Heart left ventricle (tissue), 16 donors: ENCODE measurements around the gene FBXL17. TPM values are rescaled to one million over a fixed set of nuclear protein-coding genes. Genes with fewer than 3 reads are reported as not detected.
A peak's percentile ranks its signal among the peaks of the same experiment; 100 is the strongest.

Source experiments
- ATAC-seq, 4 donors: fragments of 200-7000 bp; cut with Tn5 transposase; one replicate each; pipeline ENCODE4 v1.9.1; 2020 to 2022; ENCODE audit warnings: moderate library complexity in 4 of 4, mild to moderate bottlenecking in 3 of 4, moderate number of reproducible peaks in 1 of 4
- DNase-seq, 5 donors: peaks; one replicate each; pipeline ENCODE4 v3.0.0-alpha.2; 2020
- H3K27ac ChIP-seq, 12 donors: fragments of 200-600 bp; sonication (generic) in 4 of 12; one replicate each; pipeline versions ENCODE4 v1.5.0 to v1.8.0; 2016 to 2022; ENCODE audit warnings: mild to moderate bottlenecking in 2 of 12
- H3K27me3 ChIP-seq, 9 donors: fragments of 200-600 bp; sonication (generic) in 2 of 9; one replicate each; pipeline versions ENCODE4 v1.5.1 to v1.8.0; 2016 to 2022; ENCODE audit warnings: mild to moderate bottlenecking in 3 of 9
- H3K36me3 ChIP-seq, 9 donors: fragments of 200-600 bp; sonication (generic) in 2 of 9; one replicate each; pipeline versions ENCODE4 v1.5.0 to v1.8.0; 2018 to 2022; ENCODE audit warnings: mild to moderate bottlenecking in 2 of 9
- H3K4me1 ChIP-seq, 12 donors: fragments of 200-600 bp; sonication (generic) in 4 of 12; one replicate each; pipeline versions ENCODE4 v1.5.0 to v1.8.0; 2016 to 2022; ENCODE audit warnings: mild to moderate bottlenecking in 3 of 12
- H3K4me3 ChIP-seq, 12 donors: fragments of 200-600 bp; sonication (generic) in 4 of 12; one replicate each; pipeline versions ENCODE4 v1.5.0 to v1.8.0; 2017 to 2022; ENCODE audit warnings: mild to moderate bottlenecking in 9 of 12, moderate library complexity in 4 of 12
- H3K9me3 ChIP-seq, 12 donors: fragments of 200-600 bp; sonication (generic) in 4 of 12; one replicate each; pipeline versions ENCODE4 v1.5.0 to v1.8.0; 2016 to 2022; ENCODE audit warnings: mild to moderate bottlenecking in 1 of 12
- CTCF ChIP-seq, 12 donors: fragments of 200-600 bp; sonication (generic) in 4 of 12; IDR thresholded peaks; one replicate each; pipeline versions ENCODE4 v1.5.0 to v1.8.0; 2018 to 2022; ENCODE audit warnings: antibody characterized with exemption in 12 of 12, mild to moderate bottlenecking in 5 of 12
- POLR2A ChIP-seq, 2 donors: fragments of 450-650 bp; IDR thresholded peaks; one replicate each; pipeline ENCODE4 v1.6.1; 2017; ENCODE audit warnings: antibody characterized with exemption in 2 of 2, mild to moderate bottlenecking in 2 of 2, moderate library complexity in 2 of 2
- WGBS, 4 donors: extraction: QIAGEN DNeasy Blood & Tissue Kit in 2 of 4; methylation state at CpG; one replicate each; pipeline versions ENCODE4 v1.1.5 to v1.1.7; 2013 to 2018; 5-methylcytosine and 5-hydroxymethylcytosine counted together
- intact Hi-C, 10 donors: fragments of 100-400 bp; cut with DNase I; formaldehyde crosslinking; loops; one replicate each; pipeline versions ENCODE4 v1.11.1 to v1.14.2; 2022
- polyA plus RNA-seq, 2 donors: library from polyadenylated mRNA; stranded (reverse); fragments of 200-250 nt; gene quantifications; one replicate each; pipeline ENCODE4 v1.2.3, GENCODE V29; 2013
- total RNA-seq, 9 donors: library from RNA; depleted of rRNA in 2 of 9; stranded (reverse); fragments of >200 nt in 2 of 9; fragmentation: NEBNext Ultra II Directional in 3 of 9; extraction: Animal tissue kit (Norgen Biotek cat#: 25700) in 3 of 9; gene quantifications; one replicate each; pipeline versions ENCODE4 v1.1.0 to v1.2.4, GENCODE V29; 2016 to 2023
- donor health status: ischemic (EF 13 %, LVEDD 7.1; RV severe dilation, severe dysfunction).
- donor health status: healthy with polysubstance abuse.
- donor health status: DM: no; HTN: yes; CAD: no.
- donor health status: DM: no; HTN: no; CAD: no.
- donor health status: ischemic (EF 25% LVEDD 6.9; RV normal size, moderate dysfunction).
- donor health status: ischemic (EF 25% LVEDD 5.7; RV mildly dilated, moderate dysfunction).
- donor health status: healthy.
- donor health status: DM: yes; HTN: yes; CAD: no.
- donor health status: ischemic (EF 35%, LVEDD 5.7; RV mildly dilated, moderate dysfunction).
- donor health status: nonischemic (EF 11% LVEDD 7.7; RV severe dilation, severe dysfunction).
- donor health status: DM: yes; HTN: yes; CAD: no.
- donor health status: PGD.
- donor health status: ischemic (EF 29% LVEDD 5.4; RV normal size, mild dysfunction).
- donor health status: nonischemic (EF 23%, LVEDD 6.1; RV moderate dilation, normal function).

The FBXL17 gene
- total and polyA plus RNA-seq, 11 donors: 10.2 to 39.4 (median 33.1) TPM

- Histone ChIP-seq H3K36me3 (no peaks in the 10 kb centered on the region), H3K27me3 (no peaks in the 10 kb centered on the region), H3K9me3 (peaks cover 0 to 19% (median 0%) of the 10 kb centered on the region in 12 donors), H3K4me3 (no peak overlapping the region), H3K4me1 (no peaks in the 10 kb centered on the region), H3K27ac (no peak overlapping the region)
- WGBS, 4 donors: 97 to 98% (median 97%) methylated on average over 2 of the region's 2 CpGs
- intact Hi-C loops: no loop called here
- ATAC-seq: no peak
- TF ChIP-seq POLR2A (IDR thresholded peaks at IDR 0.05): no peak
- no peak for DNase-seq
Measured at GRCh38 chr5:108109059-108109458, 272.8 kb downstream of the FBXL17 start.

GRCh38 chr5:108104448-108104847, 277.4 kb downstream of the FBXL17 start:
- intact Hi-C loops: no loop called here
- H3K4me3 ChIP-seq: no peak overlapping the region
- 88 to 98% (median 97%) methylated on average over 1 of the region's 1 CpG for WGBS, 4 donors

GRCh38 chr5:108102463-108102862, 279.4 kb downstream of the FBXL17 start:
- WGBS, 4 donors: 75 to 83% (median 80%) methylated on average over 3 of the region's 3 CpGs
- Histone ChIP-seq H3K4me1 (peaks cover 0 to 18% (median 11%) of the 10 kb centered on the region in 12 donors), H3K4me3 (no peak overlapping the region), H3K27ac (no peak overlapping the region), H3K27me3 (no peaks in the 10 kb centered on the region), H3K36me3 (no peaks in the 10 kb centered on the region), H3K9me3 (no peaks in the 10 kb centered on the region)
- TF ChIP-seq POLR2A (IDR thresholded peaks at IDR 0.05): no peak
- no peak for TF ChIP-seq CTCF (IDR thresholded peaks at IDR 0.05)
- intact Hi-C loops: no loop called here
- DNase-seq (no peak), ATAC-seq (no peak)

More at GRCh38 chr5:108104448-108104847, 277.4 kb downstream of the FBXL17 start:
- Histone ChIP-seq H3K4me1 (peaks cover 0 to 18% (median 11%) of the 10 kb centered on the region in 12 donors), H3K36me3 (no peaks in the 10 kb centered on the region), H3K27ac (no peak overlapping the region), H3K27me3 (no peaks in the 10 kb centered on the region), H3K9me3 (no peaks in the 10 kb centered on the region)
- no peak for TF ChIP-seq CTCF (IDR thresholded peaks at IDR 0.05)
- no peak for TF ChIP-seq POLR2A (IDR thresholded peaks at IDR 0.05)
- DNase-seq: no peak
- ATAC-seq: no peak

GRCh38 chr5:108101821-108102220, 280.1 kb downstream of the FBXL17 start:
- Histone ChIP-seq H3K27ac (no peak overlapping the region), H3K36me3 (no peaks in the 10 kb centered on the region), H3K4me1 (peaks cover 0 to 18% (median 11%) of the 10 kb centered on the region in 12 donors), H3K4me3 (no peak overlapping the region), H3K27me3 (no peaks in the 10 kb centered on the region), H3K9me3 (no peaks in the 10 kb centered on the region)
- 49 to 64% (median 55%) methylated on average over 3 of the region's 3 CpGs for WGBS, 4 donors
- DNase-seq (peak in 1 of 5 donors; percentile 23), ATAC-seq (peak in 3 of 4 donors; percentile 12 to 67 (median 47))
- TF ChIP-seq POLR2A (IDR thresholded peaks at IDR 0.05) (no peak), CTCF (IDR thresholded peaks at IDR 0.05) (no peak)
- intact Hi-C loops: no loop called here

- H3K4me1 ChIP-seq: peaks cover 0 to 18% (median 11%) of the 10 kb centered on the region in 12 donors
- DNase-seq (peak in 2 of 5 donors; percentile 40 to 41), ATAC-seq (peak; percentile 79 to 97 (median 90))
- H3K4me3 ChIP-seq: no peak overlapping the region
- WGBS, 4 donors: 10 to 29% (median 19%) methylated on average over 1 of the region's 1 CpG
- intact Hi-C loops: no loop called here
- H3K27me3 ChIP-seq: no peaks in the 10 kb centered on the region
- no peak overlapping the region for H3K27ac ChIP-seq
- H3K36me3 ChIP-seq: no peaks in the 10 kb centered on the region
- no peaks in the 10 kb centered on the region for H3K9me3 ChIP-seq
- TF ChIP-seq CTCF (IDR thresholded peaks at IDR 0.05) (no peak), POLR2A (IDR thresholded peaks at IDR 0.05) (no peak)
Measured at GRCh38 chr5:108101130-108101529, 280.8 kb downstream of the FBXL17 start.
